OCI-LY7 (cell line): Measurements from ENCODE around the gene SNAPC2. TPM values are rescaled to one million over a fixed set of nuclear protein-coding genes. Genes with fewer than 3 reads are reported as not detected.

Experiments used
- BruUV-seq: library from RNA; stranded (reverse); fragments of 400-500 nt; replicated peaks from 2 replicates; lab custom pipeline; 2021; lab: Mats Ljungman, UMichigan
- CTCF ChIA-PET: fragments of 300-600 bp; sonication (Branson Sonifier 250); formaldehyde crosslinking; loops from one replicate; lab custom pipeline; 2022; ENCODE audit warnings: antibody characterized with exemption; ENCODE audit not compliant: unreplicated experiment; lab: Charles Lee
- POLR2A ChIA-PET: fragments of 300-600 bp; sonication (Branson Sonifier 250); formaldehyde crosslinking; loops from one replicate; lab custom pipeline; 2022; ENCODE audit warnings: antibody characterized with exemption; lab: Charles Lee
- DNase-seq: peaks from one replicate; pipeline ENCODE4 v3.0.0-alpha.2; 2015; ENCODE audit warnings: low spot score
- H2AFZ ChIP-seq: fragments of 200-600 bp; sonication (generic), shearing (Covaris generic); 2 replicates; pipeline ENCODE4 v1.6.1; 2014; ENCODE audit warnings: mild to moderate bottlenecking, antibody characterized with exemption, low read length, moderate library complexity
- H3K27ac ChIP-seq: fragments of 200-600 bp; sonication (generic); 2 replicates; pipeline ENCODE4 v1.5.1; 2014; ENCODE audit warnings: mixed run types, low read depth, mild to moderate bottlenecking, moderate library complexity, low read length, inconsistent platforms; ENCODE audit not compliant: poor library complexity, severe bottlenecking
- H3K36me3 ChIP-seq: fragments of 200-600 bp; sonication (generic); 2 replicates; pipeline ENCODE4 v1.6.1; 2014; ENCODE audit warnings: mild to moderate bottlenecking, antibody characterized with exemption, low read length, moderate library complexity, mixed read lengths; ENCODE audit not compliant: insufficient read depth
- H3K4me1 ChIP-seq: fragments of 200-600 bp; sonication (generic); 2 replicates; pipeline ENCODE4 v1.5.1; 2014; ENCODE audit warnings: mild to moderate bottlenecking, low read length; ENCODE audit not compliant: insufficient read depth, poor library complexity, severe bottlenecking
- H3K4me2 ChIP-seq: fragments of 200-600 bp; sonication (generic); 2 replicates; pipeline ENCODE4 v1.6.1; 2014; ENCODE audit warnings: mild to moderate bottlenecking, low read length
- H3K4me3 ChIP-seq: fragments of 200-600 bp; sonication (generic); 2 replicates; pipeline ENCODE4 v1.5.1; 2014; ENCODE audit warnings: mild to moderate bottlenecking, low read depth, low read length; ENCODE audit not compliant: poor library complexity, severe bottlenecking
- H3K79me2 ChIP-seq: fragments of 200-600 bp; sonication (generic); 2 replicates; pipeline ENCODE4 v1.6.1; 2016; ENCODE audit warnings: low read depth, mild to moderate bottlenecking, low read length, moderate library complexity, mixed read lengths; ENCODE audit not compliant: insufficient read depth
- H3K9me2 ChIP-seq: fragments of 200-600 bp; sonication (generic); 2 replicates; pipeline ENCODE4 v1.6.1; 2016; ENCODE audit warnings: mild to moderate bottlenecking, low read length, mixed read lengths; ENCODE audit not compliant: insufficient read depth
- H3K9me3 ChIP-seq: fragments of 200-600 bp; sonication (generic); 2 replicates; pipeline ENCODE4 v1.6.1; 2014; ENCODE audit warnings: mild to moderate bottlenecking, mixed run types, low read length, mixed read lengths
- H4K20me1 ChIP-seq: fragments of 200-600 bp; sonication (generic); 2 replicates; pipeline ENCODE4 v1.6.1; 2014; ENCODE audit warnings: mild to moderate bottlenecking, antibody characterized with exemption, low read length, moderate library complexity, mixed read lengths; ENCODE audit not compliant: insufficient read depth
- CTCF ChIP-seq: fragments of 200-600 bp; sonication (generic); conservative IDR thresholded peaks from 2 replicates; pipeline ENCODE4 v1.5.1; 2014; ENCODE audit warnings: mild to moderate bottlenecking, antibody characterized with exemption, low read length, moderate library complexity, mixed read lengths
- EZH2phosphoT487 ChIP-seq: fragments of 200-600 bp; sonication (generic); IDR thresholded peaks from 2 replicates; pipeline ENCODE4 v1.6.1; 2018; ENCODE audit warnings: low read depth, borderline replicate concordance, mild to moderate bottlenecking, mixed run types, antibody characterized with exemption, low read length, moderate library complexity, mixed read lengths
- intact Hi-C: fragments of 100-400 bp; cut with micrococcal nuclease; formaldehyde crosslinking; loops from one replicate; pipeline ENCODE4 v1.10.0; 2022; ENCODE audit not compliant: unreplicated experiment
- total RNA-seq, 2 experiments: library from RNA; depleted of rRNA in 1 of 2; stranded (reverse); fragments of >200 nt in 1 of 2; shearing (Covaris generic) in 1 of 2; gene quantifications; 2 replicates each; pipeline ENCODE4 v1.2.3, GENCODE V29; 2014 to 2022

The SNAPC2 gene
- total RNA-seq, 2 experiments from 2014 or later: 4.9 to 8.2 TPM

GRCh38 chr19:7965259-7965841, 45.2 kb downstream of the SNAPC2 start:
- CTCF ChIA-PET: no interaction called here
- intact Hi-C loops: no loop called here
- POLR2A ChIA-PET: no interaction called here
- no TSS peak for BruUV-seq
- H3K9me3 ChIP-seq: no peaks in the 10 kb centered on the region
- no peak overlapping the region for H3K4me3 ChIP-seq
- TF ChIP-seq EZH2phosphoT487 (no peak), CTCF (no peak)
- H3K9me2 ChIP-seq: no peaks in the 10 kb centered on the region
- H2AFZ ChIP-seq: no peak overlapping the region
- peaks cover 93% of the 10 kb centered on the region for H3K36me3 ChIP-seq
- DNase-seq: no peak
- H3K27ac ChIP-seq: no peak overlapping the region
- H3K4me2 ChIP-seq: no peak overlapping the region
- no peaks in the 10 kb centered on the region for H3K79me2 ChIP-seq
- no peaks in the 10 kb centered on the region for H4K20me1 ChIP-seq
- no peaks in the 10 kb centered on the region for H3K4me1 ChIP-seq

GRCh38 chr19:7965921-7966665, 46.0 kb downstream of the SNAPC2 start:
- Histone ChIP-seq H3K4me2 (no peak overlapping the region), H3K36me3 (peaks cover 93% of the 10 kb centered on the region)

More at GRCh38 chr19:7965921-7966665, 46.0 kb downstream of the SNAPC2 start:
- no peaks in the 10 kb centered on the region for H3K9me2 ChIP-seq
- H3K4me1 ChIP-seq: no peaks in the 10 kb centered on the region
- no TSS peak for BruUV-seq
- intact Hi-C loops: no loop called here
- DNase-seq: no peak
- TF ChIP-seq EZH2phosphoT487: no peak
- TF ChIP-seq CTCF: no peak
- H3K9me3 ChIP-seq: no peaks in the 10 kb centered on the region
- no peak overlapping the region for H3K4me3 ChIP-seq
- no peaks in the 10 kb centered on the region for H3K79me2 ChIP-seq
- CTCF ChIA-PET: no interaction called here
- no peaks in the 10 kb centered on the region for H4K20me1 ChIP-seq
- POLR2A ChIA-PET: interaction anchor here (0.7 kb wide), 1 partner anchor 291 kb away, joined by 3 read pairs; no protein-coding TSS in a partner anchor
- H2AFZ ChIP-seq: no peak overlapping the region
- H3K27ac ChIP-seq: no peak overlapping the region
